BLaER1 (cell line): ENCODE results near the gene GABRR3.

ENCODE experiments used
- H3K27ac ChIP-seq: shearing (Covaris generic); formaldehyde crosslinking; 2 replicates; pipeline ENCODE4 v1.8.1; 2022
- H3K27me3 ChIP-seq: shearing (Covaris generic); formaldehyde crosslinking; 2 replicates; pipeline ENCODE4 v1.8.1; 2022
- H3K36me3 ChIP-seq: shearing (Covaris generic); formaldehyde crosslinking; 2 replicates; pipeline ENCODE4 v1.8.1; 2022
- H3K4me1 ChIP-seq: shearing (Covaris generic); formaldehyde crosslinking; 2 replicates; pipeline ENCODE4 v1.8.1; 2022
- H3K4me2 ChIP-seq: shearing (Covaris generic); formaldehyde crosslinking; 2 replicates; pipeline ENCODE4 v1.8.1; 2022
- H3K4me3 ChIP-seq: shearing (Covaris generic); formaldehyde crosslinking; 2 replicates; pipeline ENCODE4 v1.8.1; 2022
- H3K9ac ChIP-seq: shearing (Covaris generic); formaldehyde crosslinking; 2 replicates; pipeline ENCODE4 v1.8.1; 2022
- H3K9me3 ChIP-seq: shearing (Covaris generic); formaldehyde crosslinking; 2 replicates; pipeline ENCODE4 v1.8.1; 2022
- H4K20me1 ChIP-seq: shearing (Covaris generic); formaldehyde crosslinking; 2 replicates; pipeline ENCODE4 v1.8.1; 2022
- Cebpa-rat ChIP-seq: shearing (Covaris generic); IDR thresholded peaks from 2 replicates; pipeline ENCODE4 v1.8.1; 2022

GABRR3 gene

DNA sequence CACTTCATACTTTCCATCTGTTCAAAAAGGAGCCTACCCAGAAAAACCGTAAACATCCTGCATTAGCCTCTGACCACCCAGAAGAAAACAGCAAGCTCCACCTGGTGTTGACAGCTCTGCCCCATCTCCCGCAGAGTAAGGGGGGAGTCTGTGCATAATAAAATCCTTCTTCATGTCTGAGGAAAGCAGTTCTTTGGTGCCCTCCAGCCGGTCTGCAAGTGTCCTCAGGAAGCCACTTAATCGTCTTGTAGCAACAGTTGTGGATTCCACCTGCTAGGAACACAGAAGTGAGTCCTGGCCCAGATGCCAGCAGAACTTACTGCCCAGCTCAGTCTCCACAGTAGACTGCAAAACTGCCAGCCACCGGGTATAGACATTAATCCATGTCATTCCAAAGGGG lies 85.4 kb downstream of the GABRR3 start:
- H3K4me3 ChIP-seq: no peak overlapping the region
- H3K4me1 ChIP-seq: no peaks in the 10 kb centered on the region; the same call in 1 of the 2 replicates
- no peak overlapping the region for H3K4me2 ChIP-seq
- TF ChIP-seq Cebpa-rat: no peak
- no peak overlapping the region for H3K9ac ChIP-seq
- H3K36me3 ChIP-seq: peaks cover 98% of the 10 kb centered on the region
- H3K27ac ChIP-seq: no peak overlapping the region
- H4K20me1 ChIP-seq: no peaks in the 10 kb centered on the region
- no peaks in the 10 kb centered on the region for H3K27me3 ChIP-seq
- no peaks in the 10 kb centered on the region for H3K9me3 ChIP-seq

DNA sequence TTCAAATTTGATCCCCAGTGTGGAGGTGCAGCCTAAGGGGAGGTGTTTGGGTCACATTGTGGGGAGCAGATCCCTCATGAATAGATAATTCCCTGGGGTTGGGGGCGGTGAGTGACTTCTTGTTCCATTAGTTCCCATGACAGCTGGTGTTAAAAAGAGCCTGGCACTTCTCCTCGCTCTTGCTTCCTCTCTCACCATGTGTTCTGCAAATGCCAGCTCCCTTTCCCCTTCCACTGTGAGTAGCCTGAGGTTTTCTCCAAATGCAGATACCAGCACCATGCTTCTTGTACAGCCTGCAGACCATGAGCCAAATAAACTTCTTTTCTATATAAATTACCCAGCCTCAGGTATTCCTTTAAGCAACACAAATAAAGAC lies 86.0 kb downstream of the GABRR3 start:
- Histone ChIP-seq H3K4me3 (no peak overlapping the region), H4K20me1 (no peaks in the 10 kb centered on the region), H3K36me3 (peaks cover 94% of the 10 kb centered on the region), H3K9me3 (no peaks in the 10 kb centered on the region), H3K9ac (no peak overlapping the region), H3K27me3 (no peaks in the 10 kb centered on the region), H3K4me2 (no peak overlapping the region), H3K4me1 (no peaks in the 10 kb centered on the region), H3K27ac (no peak overlapping the region)
- TF ChIP-seq Cebpa-rat: no peak

- TF ChIP-seq Cebpa-rat: no peak
- no peak overlapping the region for H3K4me3 ChIP-seq
- no peaks in the 10 kb centered on the region for H3K4me1 ChIP-seq
- H3K27ac ChIP-seq: no peak overlapping the region
- H3K9me3 ChIP-seq: no peaks in the 10 kb centered on the region
- H4K20me1 ChIP-seq: no peaks in the 10 kb centered on the region
- no peaks in the 10 kb centered on the region for H3K27me3 ChIP-seq
- H3K4me2 ChIP-seq: no peak overlapping the region
- H3K9ac ChIP-seq: no peak overlapping the region
- peaks cover 94% of the 10 kb centered on the region for H3K36me3 ChIP-seq
Observed at GRCh38 chr3:97948351-97949109, 86.6 kb downstream of the GABRR3 start.

- Histone ChIP-seq H3K27ac (no peak overlapping the region), H3K27me3 (no peaks in the 10 kb centered on the region), H3K4me2 (no peak overlapping the region), H3K4me1 (no peaks in the 10 kb centered on the region), H3K9me3 (no peaks in the 10 kb centered on the region), H3K4me3 (no peak overlapping the region), H3K36me3 (peaks cover 58% of the 10 kb centered on the region), H3K9ac (no peak overlapping the region), H4K20me1 (no peaks in the 10 kb centered on the region)
- no peak for TF ChIP-seq Cebpa-rat
Observed at GRCh38 chr3:97942801-97943546, 92.1 kb downstream of the GABRR3 start.

- Histone ChIP-seq H3K27me3 (no peaks in the 10 kb centered on the region), H3K9me3 (no peaks in the 10 kb centered on the region), H3K9ac (no peak overlapping the region), H3K27ac (no peak overlapping the region), H3K36me3 (peaks cover 30% of the 10 kb centered on the region), H3K4me2 (no peak overlapping the region), H4K20me1 (no peaks in the 10 kb centered on the region), H3K4me3 (no peak overlapping the region), H3K4me1 (no peaks in the 10 kb centered on the region)
- no peak for TF ChIP-seq Cebpa-rat
Observed at GRCh38 chr3:97940034-97940433, 95.1 kb downstream of the GABRR3 start.

DNA sequence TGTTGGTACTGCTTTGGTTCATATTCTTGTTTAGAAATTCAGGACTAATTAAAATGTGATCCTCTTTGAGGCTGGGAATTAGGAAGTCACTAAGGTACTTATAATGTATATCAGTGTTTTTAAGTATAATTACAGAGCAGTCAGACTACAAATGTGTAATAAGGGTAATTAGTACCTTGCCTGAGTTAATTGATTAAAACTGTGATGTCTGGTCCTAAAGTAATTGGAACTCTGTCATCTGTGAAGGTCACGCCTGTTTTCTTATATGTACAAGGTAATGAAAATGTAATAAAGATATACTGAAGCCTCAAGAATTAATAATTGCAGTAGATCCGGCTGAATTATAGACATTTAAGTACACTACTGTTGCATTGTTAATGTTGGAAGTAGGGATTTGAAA lies 95.7 kb downstream of the GABRR3 start:
- Histone ChIP-seq H3K36me3 (peaks cover 26% of the 10 kb centered on the region), H3K4me1 (no peaks in the 10 kb centered on the region), H4K20me1 (no peaks in the 10 kb centered on the region), H3K4me3 (no peak overlapping the region), H3K4me2 (no peak overlapping the region), H3K27me3 (no peaks in the 10 kb centered on the region), H3K9ac (no peak overlapping the region), H3K27ac (no peak overlapping the region), H3K9me3 (no peaks in the 10 kb centered on the region)
- no peak for TF ChIP-seq Cebpa-rat

DNA sequence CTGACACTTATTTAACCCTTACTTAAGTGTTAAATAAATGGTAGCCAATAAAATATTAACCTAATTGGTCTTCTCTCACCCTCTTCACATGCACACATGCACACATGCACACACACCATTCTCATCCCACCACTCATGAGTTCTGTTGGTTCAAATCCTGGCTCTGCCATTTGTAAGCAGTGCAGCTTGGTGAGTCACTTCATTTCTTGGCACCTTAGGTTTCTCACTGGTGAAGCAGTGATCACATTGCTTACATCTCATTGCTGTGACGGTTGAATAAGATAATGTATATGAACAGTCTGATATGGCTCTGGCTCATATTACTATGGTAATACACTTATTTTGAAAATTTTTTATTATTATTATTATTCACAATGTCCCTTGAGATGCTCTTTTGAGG lies 96.7 kb downstream of the GABRR3 start:
- peaks cover 19% of the 10 kb centered on the region for H3K36me3 ChIP-seq
- H3K4me3 ChIP-seq: no peak overlapping the region
- no peak overlapping the region for H3K4me2 ChIP-seq
- H3K27me3 ChIP-seq: no peaks in the 10 kb centered on the region
- H3K4me1 ChIP-seq: no peaks in the 10 kb centered on the region
- no peak overlapping the region for H3K27ac ChIP-seq
- no peaks in the 10 kb centered on the region for H4K20me1 ChIP-seq
- no peaks in the 10 kb centered on the region for H3K9me3 ChIP-seq
- TF ChIP-seq Cebpa-rat: no peak
- H3K9ac ChIP-seq: no peak overlapping the region

GRCh38 chr3:97937205-97937604 lies 97.9 kb downstream of the GABRR3 start:
- no peak overlapping the region for H3K4me3 ChIP-seq
- H4K20me1 ChIP-seq: no peaks in the 10 kb centered on the region
- no peak overlapping the region for H3K4me2 ChIP-seq
- H3K9ac ChIP-seq: no peak overlapping the region
- no peaks in the 10 kb centered on the region for H3K27me3 ChIP-seq
- no peak overlapping the region for H3K27ac ChIP-seq
- no peaks in the 10 kb centered on the region for H3K9me3 ChIP-seq
- TF ChIP-seq Cebpa-rat: no peak
- no peaks in the 10 kb centered on the region for H3K4me1 ChIP-seq
- peaks cover 8% of the 10 kb centered on the region for H3K36me3 ChIP-seq

- Histone ChIP-seq H3K4me3 (no peak overlapping the region), H3K4me1 (no peaks in the 10 kb centered on the region), H3K27ac (no peak overlapping the region), H3K27me3 (no peaks in the 10 kb centered on the region), H3K4me2 (no peak overlapping the region), H3K36me3 (peaks cover 4% of the 10 kb centered on the region; the same call in 1 of the 2 replicates), H3K9me3 (no peaks in the 10 kb centered on the region), H4K20me1 (no peaks in the 10 kb centered on the region), H3K9ac (no peak overlapping the region)
- TF ChIP-seq Cebpa-rat: no peak
Observed at GRCh38 chr3:97935842-97936241, 99.3 kb downstream of the GABRR3 start.
